GM18868 (cell line): ENCODE data around the gene KRT13.

Experiments
- ATAC-seq: cut with Tn5 transposase; IDR thresholded peaks from one replicate; pipeline ENCODE4 v1.9.1; 2021; ENCODE audit warnings: mild to moderate bottlenecking, moderate library complexity; ENCODE audit not compliant: unreplicated experiment

Gene KRT13

GRCh38 chr17:41498276-41498675 is 7.1 kb downstream of the KRT13 start:
- no peak for ATAC-seq

GRCh38 chr17:41496803-41497484 is 8.5 kb downstream of the KRT13 start:
- ATAC-seq, result no peak

- ATAC-seq, result no peak
Observed at GRCh38 chr17:41494524-41494923, 10.9 kb downstream of the KRT13 start.

GRCh38 chr17:41492771-41493170 is 12.6 kb downstream of the KRT13 start:
- ATAC-seq, result no peak

- no peak for ATAC-seq
Observed at GRCh38 chr17:41492351-41492750, 13.1 kb downstream of the KRT13 start.

- no peak for ATAC-seq
Observed at GRCh38 chr17:41491476-41491875, 13.9 kb downstream of the KRT13 start.

GRCh38 chr17:41490000-41490990 is 15.1 kb downstream of the KRT13 start:
- no peak for ATAC-seq

GRCh38 chr17:41489531-41489930 is 15.9 kb downstream of the KRT13 start, which contains the start of gene KRT36:
KRT36 (minus strand) TSS chr17:41489910; CDS start chr17:41489864, 46 bp downstream.
- ATAC-seq, result no peak

- ATAC-seq, result no peak
Observed at GRCh38 chr17:41486809-41487530, 18.4 kb downstream of the KRT13 start.

- ATAC-seq, result no peak
Observed at GRCh38 chr17:41486316-41486715, 19.1 kb downstream of the KRT13 start.

GRCh38 chr17:41484920-41485904 is 20.2 kb downstream of the KRT13 start:
- no peak for ATAC-seq

- ATAC-seq, result no peak
Observed at GRCh38 chr17:41483991-41484826, 21.2 kb downstream of the KRT13 start.

GRCh38 chr17:41483531-41483930 is 21.9 kb downstream of the KRT13 start:
- ATAC-seq, result no peak

GRCh38 chr17:41481036-41481435 is 24.4 kb downstream of the KRT13 start, which contains the start of gene KRT35:
KRT35 (minus strand) TSS chr17:41481151; CDS start chr17:41481097, 54 bp downstream.
- ATAC-seq, result no peak

- ATAC-seq, result no peak
Observed at GRCh38 chr17:41480581-41480980, 24.8 kb downstream of the KRT13 start.

- no peak for ATAC-seq
Observed at GRCh38 chr17:41480136-41480535, 25.3 kb downstream of the KRT13 start.

GRCh38 chr17:41478237-41478636 is 27.2 kb downstream of the KRT13 start:
- no peak for ATAC-seq

GRCh38 chr17:41476866-41477815 is 28.3 kb downstream of the KRT13 start:
- ATAC-seq, result no peak
